Measurements from ENCODE around the gene LRRC75A. TPM values are rescaled to one million over a fixed set of nuclear protein-coding genes. Genes with fewer than 3 reads are reported as not detected.
A peak's percentile ranks its signal among the peaks of the same experiment; 100 is the strongest.

The LRRC75A gene
- polyA plus RNA-seq, 3 donors = 4.6 to 5.6 (median 5.0) TPM

GRCh38 chr17:16495561-16495960 is 3.6 kb upstream of the LRRC75A start:
- DNase-seq = no peak

DNA sequence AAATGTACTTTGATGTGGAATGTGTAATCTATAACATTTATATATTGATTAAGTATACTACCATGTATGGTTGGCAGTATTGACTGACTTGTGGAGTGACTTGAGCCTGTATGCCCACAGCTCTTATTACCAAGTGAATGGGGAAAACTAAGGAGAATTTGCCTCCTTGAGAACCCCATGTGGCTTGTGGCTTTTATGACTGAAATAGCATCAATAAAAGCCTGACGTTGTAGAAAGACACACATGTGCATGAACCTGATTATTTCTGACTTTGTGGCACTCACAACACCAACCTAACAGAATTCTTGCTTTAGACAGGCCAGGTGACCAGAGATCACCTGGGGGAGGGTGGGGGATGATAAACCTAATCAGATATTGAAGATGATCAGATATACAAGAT is 2.1 kb upstream of the LRRC75A start:
- DNase-seq = no peak

- no peak for DNase-seq
Measured at GRCh38 chr17:16493531-16494046, 1.6 kb upstream of the LRRC75A start.

DNA sequence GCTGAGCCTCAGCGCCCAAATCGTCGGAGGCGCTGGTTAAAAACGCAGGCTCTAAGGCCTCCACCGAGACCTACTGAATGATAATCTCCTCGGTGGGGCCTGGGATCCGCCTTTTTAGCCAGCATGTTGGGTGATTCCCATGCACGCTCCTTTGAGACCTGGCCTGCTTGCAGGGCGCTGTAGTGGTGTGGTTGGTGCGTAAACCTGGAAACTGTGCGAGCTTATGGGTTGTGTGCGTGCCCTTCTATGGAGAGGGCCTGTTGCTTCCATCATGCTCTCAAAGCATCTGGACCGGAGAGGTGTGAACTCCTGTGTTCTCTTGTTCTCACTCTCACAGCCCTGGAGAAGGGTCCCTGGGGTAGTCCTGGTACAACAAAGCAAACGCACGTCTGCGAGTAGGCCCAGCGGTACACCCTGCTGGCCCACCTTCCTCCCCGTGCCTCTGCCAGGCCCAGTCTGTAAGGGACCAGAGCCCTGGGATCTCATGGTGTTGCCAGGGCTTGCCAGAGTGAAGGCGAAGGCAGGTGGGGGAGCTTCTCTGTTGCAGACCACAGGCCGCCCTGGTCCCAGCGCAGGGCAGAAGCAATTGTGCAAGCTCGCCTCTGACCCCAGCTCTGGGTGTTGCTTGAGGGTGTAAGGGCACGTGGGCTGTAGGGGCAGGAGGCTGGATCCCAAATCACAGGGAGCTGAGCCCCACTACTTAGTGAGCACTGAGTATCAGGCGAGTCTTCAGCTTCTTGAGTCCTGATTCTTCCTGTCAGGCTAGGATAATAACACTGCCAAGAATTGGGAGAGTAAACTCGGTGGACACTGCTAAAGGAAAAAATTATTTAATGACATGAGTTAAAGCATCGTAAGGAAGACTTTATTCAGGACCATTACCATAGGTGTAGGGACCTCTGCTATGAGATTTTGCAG is 879 bp upstream of the LRRC75A start:
- DNase-seq = no peak

GRCh38 chr17:16491131-16491702 is 776 bp downstream of the LRRC75A start:
- DNase-seq = no peak

GRCh38 chr17:16489431-16489830 is 2.6 kb downstream of the LRRC75A start:
- DNase-seq = peak; percentile 47

GRCh38 chr17:16488968-16489337 is 3.0 kb downstream of the LRRC75A start:
- DNase-seq = no peak

DNA sequence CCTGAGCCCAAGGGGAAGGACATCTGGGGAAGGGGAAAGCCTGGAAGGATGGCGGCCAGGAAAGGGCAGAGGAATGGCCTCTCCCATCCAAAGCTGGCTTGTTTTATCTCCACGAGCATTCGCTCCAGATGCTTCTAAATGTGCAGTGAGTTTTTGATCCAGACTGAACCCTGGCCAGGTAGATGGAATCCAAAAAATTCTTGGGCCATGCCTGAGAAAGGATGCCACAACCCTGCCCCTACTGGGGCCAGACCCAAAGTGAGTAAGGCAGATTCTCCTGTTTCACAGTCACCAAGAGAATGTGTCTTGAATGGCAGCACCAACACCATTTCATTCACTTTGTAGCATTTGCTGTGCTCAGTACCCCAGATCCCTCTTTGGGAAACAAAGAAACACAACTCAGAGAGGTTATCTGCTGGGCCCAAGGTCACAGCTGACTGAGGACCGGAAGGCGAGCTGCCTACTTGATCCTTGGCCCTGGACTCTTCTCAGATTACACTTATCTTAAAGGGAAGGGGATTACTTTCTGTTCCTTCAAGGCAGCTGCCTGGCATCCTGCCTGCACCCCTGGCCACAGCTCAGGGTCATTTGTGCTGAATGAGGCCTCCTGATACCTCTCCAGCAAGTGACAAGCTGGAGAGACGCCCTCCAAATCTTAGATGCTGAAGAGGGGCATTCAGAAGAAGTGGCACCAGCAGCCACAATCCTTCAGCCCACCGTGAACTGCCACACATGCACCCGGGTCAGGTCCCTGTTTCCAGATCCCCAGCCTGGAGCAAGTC is 3.6 kb downstream of the LRRC75A start:
- DNase-seq = no peak

GRCh38 chr17:16486373-16487250 is 5.4 kb downstream of the LRRC75A start:
- no peak for DNase-seq

- DNase-seq = no peak
Measured at GRCh38 chr17:16484445-16485175, 7.4 kb downstream of the LRRC75A start.

DNA sequence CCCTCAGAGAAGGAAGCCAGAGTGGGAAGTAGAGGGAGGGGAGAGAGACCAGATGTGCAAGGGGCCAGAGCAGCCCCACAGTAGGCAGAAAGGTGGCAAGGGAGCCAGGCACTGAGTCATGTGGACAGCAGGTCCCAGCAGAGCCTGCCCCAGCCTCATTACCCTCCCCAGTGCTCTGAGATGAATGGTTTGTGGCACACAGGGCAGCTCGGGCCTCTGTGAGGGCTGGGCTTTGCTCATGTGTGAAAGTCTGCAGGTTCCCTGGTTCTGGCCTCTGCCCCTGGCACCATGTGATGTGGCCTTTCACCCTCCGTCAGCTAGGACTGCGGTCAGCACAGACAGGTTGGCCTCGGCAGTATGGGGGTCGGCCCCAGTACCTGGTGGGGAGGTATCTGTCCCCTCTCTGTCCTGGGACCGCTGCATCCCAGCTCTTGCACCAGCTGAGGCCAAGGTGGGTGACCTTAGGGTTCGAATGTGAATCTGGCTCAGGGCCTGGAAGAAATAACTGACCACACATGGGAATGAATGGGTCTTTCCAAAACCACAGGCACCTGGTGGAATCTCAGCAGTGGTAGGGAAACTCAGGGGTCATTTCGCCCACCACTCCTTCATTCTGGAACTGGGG is 8.9 kb downstream of the LRRC75A start:
- no peak for DNase-seq

DNA sequence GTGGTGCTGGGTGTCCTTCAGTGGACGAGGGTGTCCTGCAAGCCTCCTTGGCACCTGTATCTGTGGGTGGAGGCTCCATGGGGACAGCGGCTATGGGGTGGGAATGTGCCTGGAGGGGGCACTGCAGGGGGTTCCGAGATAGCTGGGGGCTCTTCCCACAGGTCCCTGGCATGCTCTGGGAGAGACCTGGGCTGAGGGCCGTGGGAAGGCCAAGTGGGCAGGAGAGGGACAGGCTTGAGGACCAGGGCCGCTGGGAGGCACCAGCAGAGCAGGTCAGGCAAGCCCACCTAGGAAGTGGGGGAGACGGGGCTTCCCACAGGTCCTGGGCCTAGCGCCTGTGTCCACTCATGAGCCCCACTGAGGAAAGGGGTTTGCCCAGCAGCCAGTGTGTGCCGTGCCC is 9.7 kb downstream of the LRRC75A start:
- DNase-seq = no peak

GRCh38 chr17:16480995-16481394 is 11.0 kb downstream of the LRRC75A start:
- no peak for DNase-seq

GRCh38 chr17:16479264-16479663 is 12.7 kb downstream of the LRRC75A start:
- DNase-seq = no peak

GRCh38 chr17:16478649-16479048 is 13.3 kb downstream of the LRRC75A start:
- no peak for DNase-seq

DNA sequence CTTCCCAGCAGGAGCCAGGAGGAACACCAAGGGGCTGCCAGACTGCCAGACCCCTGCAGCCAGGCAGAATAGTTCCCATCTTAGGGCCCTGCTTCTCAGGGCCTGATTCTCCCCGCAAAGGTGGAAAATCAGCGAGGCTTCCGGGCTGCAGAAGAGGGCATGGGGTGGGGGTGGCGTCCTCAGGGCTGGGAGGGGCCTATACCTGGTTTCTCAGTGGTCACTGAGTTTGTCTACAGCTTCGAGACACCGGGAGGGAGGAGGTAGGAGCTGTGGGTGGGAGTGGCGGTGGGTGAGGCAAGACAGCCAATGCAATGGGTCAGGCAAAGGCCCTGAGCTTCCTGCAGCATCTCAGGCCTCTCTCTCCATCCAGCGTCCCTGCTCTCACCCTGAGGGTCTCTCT is 14.3 kb downstream of the LRRC75A start:
- DNase-seq = no peak

DNA sequence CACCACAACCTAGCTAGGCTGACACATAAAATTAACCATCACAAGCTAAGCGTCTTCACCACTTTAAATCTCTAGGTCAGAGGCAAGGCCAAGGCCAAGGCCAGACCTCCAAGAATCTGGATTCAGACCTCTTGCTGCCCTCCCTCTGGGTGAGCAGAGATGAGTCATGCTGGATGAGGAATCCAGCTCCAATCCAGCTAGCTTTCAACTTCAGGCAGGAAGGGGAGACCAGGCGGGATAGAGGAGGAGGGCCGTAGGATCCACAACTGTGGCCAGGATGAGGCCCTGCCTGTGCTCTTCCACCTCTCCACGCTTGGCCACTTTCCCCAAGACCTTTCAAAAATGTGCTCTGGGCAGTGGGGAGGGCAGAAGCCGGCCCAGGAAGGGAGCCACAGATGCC is 14.7 kb downstream of the LRRC75A start:
- no peak for DNase-seq

DNA sequence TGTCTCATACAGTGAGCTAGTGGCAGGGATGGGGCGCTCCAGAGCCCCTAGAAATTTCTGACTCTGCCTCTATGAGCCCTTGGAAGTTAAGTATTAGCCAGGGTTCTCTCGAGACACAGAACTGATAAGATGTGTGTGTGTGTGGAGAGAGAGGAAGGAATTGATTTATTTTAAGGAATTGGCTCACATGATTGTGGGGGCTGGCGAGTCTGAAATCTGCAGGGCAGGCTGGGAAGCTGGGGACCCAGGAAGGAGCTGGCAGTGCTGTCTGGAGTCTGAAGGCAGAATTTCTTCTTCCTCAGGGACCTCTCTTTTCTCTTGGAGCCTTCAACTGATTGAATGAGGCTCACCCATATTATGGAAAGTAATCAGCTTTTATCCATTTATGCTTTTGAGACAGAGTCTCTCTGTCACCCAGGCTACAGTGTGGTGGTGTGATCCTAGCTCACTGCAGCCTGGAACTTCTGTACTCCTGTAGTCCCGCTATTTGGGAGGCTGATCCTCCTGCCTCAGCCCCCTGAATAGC is 16.8 kb downstream of the LRRC75A start:
- DNase-seq = no peak

- DNase-seq = no peak
Measured at GRCh38 chr17:16474012-16474725, 17.8 kb downstream of the LRRC75A start.
